Measurements from ENCODE around the gene CCL23.

The CCL23 gene

DNA sequence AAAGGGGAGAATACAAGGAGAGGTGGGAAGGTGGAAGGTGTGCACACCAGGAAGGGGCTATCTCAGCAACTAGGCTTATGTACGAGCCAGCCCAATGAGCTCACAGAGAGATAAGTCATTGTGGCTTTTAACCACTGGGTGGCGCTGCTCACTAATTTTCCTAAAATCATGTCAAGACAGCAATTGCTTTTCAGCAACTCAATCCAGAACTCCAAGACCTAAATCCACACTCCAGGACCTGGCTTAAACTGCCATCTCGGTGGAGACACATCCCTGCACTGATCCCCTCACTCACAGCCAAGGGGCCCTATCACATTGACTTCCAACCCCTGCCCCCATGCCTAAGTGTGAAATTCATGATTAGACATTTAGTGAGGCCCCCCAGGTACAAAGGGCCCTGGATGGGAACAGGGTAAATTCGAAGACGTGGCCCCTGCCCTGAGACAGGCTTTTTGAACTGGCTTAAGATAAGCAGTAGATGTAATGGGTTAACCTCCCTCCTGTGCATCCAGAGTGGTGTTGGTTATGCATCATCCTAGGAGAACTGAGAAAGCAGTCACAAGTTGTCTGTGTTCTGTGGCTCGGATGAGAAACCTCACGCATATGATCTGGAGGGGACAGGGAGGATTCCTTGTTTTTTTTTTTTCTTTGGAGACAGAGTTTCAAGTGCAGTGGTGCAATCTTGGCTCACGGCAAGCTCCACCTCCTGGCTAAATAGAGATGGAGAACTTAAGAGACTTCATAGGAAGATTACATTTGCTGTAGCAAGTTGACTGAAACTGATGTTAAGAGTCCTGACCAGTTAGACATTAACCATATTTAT, 48.0 kb downstream of the CCL23 start:
- DNase-seq (ENCODE audit: low read depth) = peak; percentile 55

DNA sequence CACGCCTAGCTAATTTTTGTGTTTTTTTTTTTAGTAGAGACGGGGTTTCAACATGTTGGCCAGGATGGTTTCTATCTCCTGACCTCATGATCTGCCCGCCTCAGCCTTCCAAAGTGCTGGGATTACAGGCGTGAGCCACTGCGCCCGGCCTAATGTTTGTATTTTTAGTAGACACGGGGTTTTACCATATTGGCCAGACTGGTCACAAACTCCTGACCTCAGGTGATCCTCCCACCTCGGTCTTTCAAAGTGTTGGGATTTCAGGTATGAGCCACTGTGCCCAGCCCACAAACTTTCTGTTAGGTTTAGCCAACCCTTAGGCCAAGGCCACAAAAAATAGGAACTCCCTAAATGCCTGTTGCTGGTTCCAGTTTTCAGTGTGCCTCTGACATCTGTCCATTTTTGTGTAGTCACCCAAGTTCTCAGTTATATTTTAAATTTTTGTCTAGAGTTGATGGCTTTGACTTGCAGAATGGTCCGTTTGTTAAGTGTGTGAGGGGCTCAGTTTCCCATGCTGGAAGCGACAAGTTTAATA, 49.2 kb downstream of the CCL23 start:
- DNase-seq (ENCODE audit: low read depth) = no peak

DNA sequence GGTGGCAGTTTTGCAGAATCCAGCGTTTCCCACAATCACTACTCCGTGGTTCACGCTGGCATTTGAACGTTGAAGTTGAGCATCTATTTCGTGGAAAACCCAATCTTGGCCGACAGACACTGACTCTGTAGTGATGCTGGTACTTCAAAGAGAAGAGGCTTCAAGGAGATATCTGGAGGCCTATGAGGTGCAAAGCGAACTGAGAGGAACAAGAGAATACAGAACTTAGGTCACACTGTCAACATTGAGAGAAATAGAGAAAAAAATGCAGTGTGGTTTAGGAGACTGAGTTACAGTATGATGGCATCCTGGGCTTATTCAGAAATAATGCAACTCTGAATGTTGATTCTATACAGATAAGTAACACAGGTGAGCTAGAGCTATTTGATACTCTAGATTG, 52.5 kb downstream of the CCL23 start:
- no peak for DNase-seq (ENCODE audit: low read depth)

DNA sequence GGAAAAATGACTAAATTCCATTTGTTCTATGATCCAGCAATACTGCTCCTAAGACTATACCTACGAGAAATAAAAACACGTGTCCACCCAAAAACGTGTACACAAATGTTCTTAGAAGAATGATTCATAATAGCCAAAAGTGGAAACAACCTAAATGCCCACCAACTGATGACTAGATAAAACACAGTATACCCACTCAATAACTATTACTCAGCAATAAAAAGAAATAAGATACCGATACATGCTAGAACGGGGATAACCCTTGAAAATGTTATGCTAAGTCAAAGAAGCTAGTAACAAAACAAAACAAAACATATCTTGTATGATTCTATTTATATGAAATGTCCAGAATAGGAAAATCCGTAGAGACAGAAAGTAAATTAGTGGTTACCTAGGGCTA, 54.1 kb downstream of the CCL23 start:
- no peak for DNase-seq (ENCODE audit: low read depth)
